Measurements from ENCODE around the gene SYT17.

DNA sequence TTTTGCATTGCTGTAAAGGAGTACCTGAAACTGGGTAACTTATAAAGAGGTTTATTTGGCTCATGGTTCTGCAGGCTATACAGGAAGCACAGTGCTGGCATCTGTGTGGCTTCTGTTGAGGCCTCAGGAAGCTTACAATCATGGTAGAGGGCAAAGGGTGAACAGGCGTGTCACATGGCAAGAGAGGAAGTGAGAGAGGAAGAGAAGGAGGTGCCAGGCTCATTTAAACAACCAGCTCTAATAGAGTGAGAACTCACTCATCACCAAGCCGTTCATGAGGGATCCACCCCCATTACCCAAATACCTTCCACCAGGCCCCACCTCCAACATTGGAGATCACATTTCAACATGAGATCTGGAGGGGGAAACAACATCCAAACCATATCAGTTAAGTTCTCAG lies 101.1 kb downstream of the SYT17 start:
- TF ChIP-seq, protein P1, sequence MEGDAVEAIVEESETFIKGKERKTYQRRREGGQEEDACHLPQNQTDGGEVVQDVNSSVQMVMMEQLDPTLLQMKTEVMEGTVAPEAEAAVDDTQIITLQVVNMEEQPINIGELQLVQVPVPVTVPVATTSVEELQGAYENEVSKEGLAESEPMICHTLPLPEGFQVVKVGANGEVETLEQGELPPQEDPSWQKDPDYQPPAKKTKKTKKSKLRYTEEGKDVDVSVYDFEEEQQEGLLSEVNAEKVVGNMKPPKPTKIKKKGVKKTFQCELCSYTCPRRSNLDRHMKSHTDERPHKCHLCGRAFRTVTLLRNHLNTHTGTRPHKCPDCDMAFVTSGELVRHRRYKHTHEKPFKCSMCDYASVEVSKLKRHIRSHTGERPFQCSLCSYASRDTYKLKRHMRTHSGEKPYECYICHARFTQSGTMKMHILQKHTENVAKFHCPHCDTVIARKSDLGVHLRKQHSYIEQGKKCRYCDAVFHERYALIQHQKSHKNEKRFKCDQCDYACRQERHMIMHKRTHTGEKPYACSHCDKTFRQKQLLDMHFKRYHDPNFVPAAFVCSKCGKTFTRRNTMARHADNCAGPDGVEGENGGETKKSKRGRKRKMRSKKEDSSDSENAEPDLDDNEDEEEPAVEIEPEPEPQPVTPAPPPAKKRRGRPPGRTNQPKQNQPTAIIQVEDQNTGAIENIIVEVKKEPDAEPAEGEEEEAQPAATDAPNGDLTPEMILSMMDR (conservative IDR thresholded peaks at IDR 0.05; ENCODE audit: low read length): no peak
- no peak for TF ChIP-seq EZH2phosphoT487 (IDR thresholded peaks at IDR 0.05; ENCODE audit: borderline replicate concordance)

Measured in Loucy (cell line).